Esophagus muscularis mucosa (tissue), 4 donors: ENCODE results near the gene TRIM8. TPM values are rescaled to one million over a fixed set of nuclear protein-coding genes. Genes with fewer than 3 reads are reported as not detected.

ENCODE experiments used
- DNase-seq: peaks from one replicate; pipeline ENCODE4 v3.0.0-alpha.2; 2017; ENCODE audit errors: extremely low spot score
- H3K27ac ChIP-seq, 4 donors: fragments of 200-600 bp; sonication (generic); replicated peaks in 1 of 4; 1 replicate in 3 of 4; 2 replicates in 1 of 4; pipeline ENCODE4 v1.5.1; 2016 to 2019; ENCODE audit warnings: mild to moderate bottlenecking in 1 of 4
- H3K27me3 ChIP-seq, 4 donors: fragments of 200-600 bp; sonication (generic); one replicate each; pipeline versions ENCODE4 v1.5.1 to v1.6.0; 2016 to 2019
- H3K36me3 ChIP-seq, 4 donors: fragments of 200-600 bp; sonication (generic); one replicate each; pipeline ENCODE4 v1.5.1; 2016 to 2019
- H3K4me1 ChIP-seq, 4 donors: fragments of 200-600 bp; sonication (generic); one replicate each; pipeline ENCODE4 v1.5.1; 2016 to 2019
- H3K4me3 ChIP-seq, 4 donors: fragments of 200-600 bp; sonication (generic); 1 replicate in 2 of 4; 2 replicates in 2 of 4; pipeline ENCODE4 v1.5.1; 2016 to 2019; ENCODE audit warnings: mild to moderate bottlenecking in 4 of 4, moderate library complexity in 1 of 4
- H3K9me3 ChIP-seq, 4 donors: fragments of 200-600 bp; sonication (generic); 1 replicate in 3 of 4; 2 replicates in 1 of 4; pipeline ENCODE4 v1.5.1; 2016 to 2019
- CTCF ChIP-seq, 3 experiments: fragments of 200-600 bp in 2 of 3; fragments of 450-650 bp in 1 of 3; sonication (generic) in 2 of 3; IDR thresholded peaks; one replicate each; pipeline ENCODE4 v1.5.1; 2017 to 2019; ENCODE audit warnings: antibody characterized with exemption in 3 of 3, mild to moderate bottlenecking in 2 of 3, moderate library complexity in 1 of 3
- EP300 ChIP-seq: sonication (generic); formaldehyde crosslinking; IDR thresholded peaks from one replicate; pipeline ENCODE4 v1.6.1; 2017; ENCODE audit warnings: antibody characterized with exemption
- POLR2A ChIP-seq: fragments of 450-650 bp; IDR thresholded peaks from one replicate; pipeline ENCODE4 v1.6.1; 2017; ENCODE audit warnings: antibody characterized with exemption, moderate library complexity, mild to moderate bottlenecking, low read depth
- POLR2AphosphoS5 ChIP-seq, 2 donors: sonication (generic); formaldehyde crosslinking; IDR thresholded peaks; one replicate each; pipeline ENCODE4 v1.6.1; 2017; ENCODE audit warnings: antibody characterized with exemption in 2 of 2
- WGBS: methylation state at CpG from one replicate; pipeline ENCODE4 v1.1.5; 2018; 5-methylcytosine and 5-hydroxymethylcytosine counted together
- intact Hi-C: fragments of 100-400 bp; cut with DNase I; formaldehyde crosslinking; loops from one replicate; pipeline ENCODE4 v1.15.1; 2023
- total RNA-seq, 4 donors: library from RNA; depleted of rRNA; stranded (reverse); fragments of >200 nt; gene quantifications; one replicate each; pipeline versions ENCODE4 v1.1.0 to v1.2.1, GENCODE V29; 2016

TRIM8 gene
- total RNA-seq, 4 donors from 2014 or later: 103 to 170 (median 159) TPM

GRCh38 chr10:102642736-102643335, 1.4 kb upstream of the TRIM8 start:
- DNase-seq: peak; percentile 95
- peaks cover 0 to 1% (median under 1%) of the 10 kb centered on the region in 4 donors for H3K36me3 ChIP-seq
- H3K9me3 ChIP-seq: no peaks in the 10 kb centered on the region
- TF ChIP-seq POLR2A (peak; percentile 73), EP300 (no peak), POLR2AphosphoS5 (IDR thresholded peaks at IDR 0.05) (peak; percentile 51 to 79), CTCF (IDR thresholded peaks at IDR 0.05) (no peak)
- peaks cover 17 to 34% (median 29%) of the 10 kb centered on the region in 4 donors for H3K4me1 ChIP-seq
- H3K27me3 ChIP-seq: no peaks in the 10 kb centered on the region
- intact Hi-C loops: loop anchor here (5.0 kb wide), 1 partner anchor 141 kb away; the partner anchor contains the start of genes ACTR1A and SUFU
- peak overlapping the region; percentile 76 to 97 (median 88) for H3K4me3 ChIP-seq
- H3K27ac ChIP-seq: peak overlapping the region; percentile 99 to 100 (median 100)
- 1% methylated on average over 37 of the region's 45 CpGs for WGBS

GRCh38 chr10:102643336-102644065, 778 bp upstream of the TRIM8 start:
- Histone ChIP-seq H3K27ac (peak overlapping the region; percentile 99 to 100 (median 100)), H3K4me3 (peak overlapping the region; percentile 76 to 97 (median 88)), H3K36me3 (peaks cover 0 to 8% (median 4%) of the 10 kb centered on the region in 4 donors), H3K27me3 (no peaks in the 10 kb centered on the region), H3K9me3 (no peaks in the 10 kb centered on the region), H3K4me1 (peaks cover 24 to 40% (median 35%) of the 10 kb centered on the region in 4 donors)
- TF ChIP-seq POLR2A: peak; percentile 40
- no peak for TF ChIP-seq EP300
- TF ChIP-seq POLR2AphosphoS5 (IDR thresholded peaks at IDR 0.05): peak; percentile 3 to 61
- no peak for TF ChIP-seq CTCF (IDR thresholded peaks at IDR 0.05)
- intact Hi-C loops: loop anchor here (5.0 kb wide), 1 partner anchor 141 kb away; the partner anchor contains the start of genes ACTR1A and SUFU
- WGBS: under 1% methylated on average over 54 of the region's 76 CpGs
- DNase-seq: no peak

GRCh38 chr10:102644646-102645387, 538 bp downstream of the TRIM8 start:
- DNase-seq: no peak
- Histone ChIP-seq H3K36me3 (peaks cover 0 to 12% (median 5%) of the 10 kb centered on the region in 4 donors), H3K27ac (peak overlapping the region; percentile 99 to 100 (median 100)), H3K9me3 (no peaks in the 10 kb centered on the region), H3K4me1 (peaks cover 37 to 53% (median 49%) of the 10 kb centered on the region in 4 donors), H3K27me3 (no peaks in the 10 kb centered on the region), H3K4me3 (peak overlapping the region; percentile 76 to 97 (median 88))
- peak; percentile 52 to 66 (median 62) for TF ChIP-seq CTCF (IDR thresholded peaks at IDR 0.05)
- no peak for TF ChIP-seq EP300
- peak; percentile 59 to 66 for TF ChIP-seq POLR2AphosphoS5 (IDR thresholded peaks at IDR 0.05)
- TF ChIP-seq POLR2A: no peak
- WGBS: 0% methylated on average over 4 of the region's 62 CpGs
- intact Hi-C loops: loop anchor here (5.0 kb wide), 2 partner anchors 67 to 143 kb away; partner anchors contain the start of genes ACTR1A, ARL3, SFXN2 and SUFU

- no peaks in the 10 kb centered on the region for H3K9me3 ChIP-seq
- intact Hi-C loops: loop anchor here (5.0 kb wide), 1 partner anchor 67 kb away; the partner anchor contains the start of genes ARL3 and SFXN2
- H3K4me3 ChIP-seq: peak overlapping the region; percentile 76 to 97 (median 88)
- peak overlapping the region; percentile 99 to 100 (median 100) for H3K27ac ChIP-seq
- TF ChIP-seq EP300 (no peak), POLR2A (no peak), CTCF (IDR thresholded peaks at IDR 0.05) (no peak), POLR2AphosphoS5 (IDR thresholded peaks at IDR 0.05) (no peak)
- WGBS: 0% methylated on average over 4 of the region's 12 CpGs
- peaks cover 42 to 59% (median 54%) of the 10 kb centered on the region in 4 donors for H3K4me1 ChIP-seq
- H3K27me3 ChIP-seq: no peaks in the 10 kb centered on the region
- DNase-seq: no peak
- peaks cover 0 to 13% (median 6%) of the 10 kb centered on the region in 4 donors for H3K36me3 ChIP-seq
Observed at GRCh38 chr10:102645388-102645740, 1.1 kb downstream of the TRIM8 start.
